HG02973 (cell line): ENCODE measurements around the gene BARX2.

Experiments
- ATAC-seq: cut with Tn5 transposase; IDR thresholded peaks from one replicate; pipeline ENCODE4 v1.9.1; 2021; ENCODE audit warnings: moderate library complexity; ENCODE audit not compliant: unreplicated experiment

BARX2 gene

DNA sequence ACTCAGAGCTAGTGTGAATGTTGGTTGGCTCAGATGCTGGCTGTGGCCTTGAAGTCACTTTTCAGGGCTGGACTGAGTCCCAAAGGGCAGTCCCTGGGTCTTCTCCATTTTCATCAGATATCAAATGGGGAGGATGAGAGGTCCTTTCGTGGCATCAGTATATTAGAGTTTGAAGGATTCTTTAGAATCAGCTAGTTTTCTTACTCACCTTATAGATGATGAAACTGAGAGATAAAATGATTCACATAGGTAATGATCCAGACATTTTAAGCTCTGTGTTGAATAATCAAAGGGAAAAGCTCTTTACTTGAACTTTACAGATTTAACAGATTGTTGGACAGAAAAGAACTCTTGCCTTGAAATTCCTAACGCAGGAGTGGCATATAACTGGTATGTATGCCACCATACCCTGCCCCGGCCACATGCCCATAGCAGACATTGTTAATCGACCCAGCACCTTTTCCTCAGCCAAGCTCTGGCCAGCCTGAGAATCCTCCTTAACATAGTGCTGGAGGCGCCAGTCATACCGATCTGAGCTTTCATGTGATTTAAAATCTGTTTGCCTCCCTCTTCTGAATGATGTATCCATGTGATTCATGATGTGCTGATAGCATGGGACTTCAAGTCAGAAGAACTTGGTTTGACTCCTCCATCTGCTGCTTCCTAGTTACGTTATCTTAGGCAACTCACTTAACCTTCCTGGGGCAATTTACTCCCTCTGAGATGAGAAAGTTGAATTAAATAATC is 60.0 kb downstream of the BARX2 start:
- ATAC-seq = no peak

DNA sequence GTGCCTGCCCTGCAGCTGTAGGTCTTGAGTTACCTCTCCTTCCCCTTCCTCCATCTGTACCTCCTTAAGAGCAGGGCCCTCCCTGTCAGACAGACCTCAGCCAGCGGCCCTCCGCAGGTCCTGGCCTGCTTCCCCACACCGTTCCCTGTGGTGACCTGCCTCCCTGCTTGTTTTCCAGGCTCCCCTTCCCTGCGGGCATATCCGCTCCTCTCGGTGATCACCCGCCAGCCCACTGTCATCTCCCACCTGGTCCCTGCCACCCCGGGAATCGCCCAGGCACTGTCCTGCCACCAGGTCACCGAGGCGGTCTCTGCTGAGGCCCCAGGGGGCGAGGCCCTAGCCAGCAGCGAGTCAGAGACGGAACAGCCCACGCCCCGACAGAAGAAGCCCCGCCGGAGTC is 60.9 kb downstream of the BARX2 start:
- no peak for ATAC-seq

DNA sequence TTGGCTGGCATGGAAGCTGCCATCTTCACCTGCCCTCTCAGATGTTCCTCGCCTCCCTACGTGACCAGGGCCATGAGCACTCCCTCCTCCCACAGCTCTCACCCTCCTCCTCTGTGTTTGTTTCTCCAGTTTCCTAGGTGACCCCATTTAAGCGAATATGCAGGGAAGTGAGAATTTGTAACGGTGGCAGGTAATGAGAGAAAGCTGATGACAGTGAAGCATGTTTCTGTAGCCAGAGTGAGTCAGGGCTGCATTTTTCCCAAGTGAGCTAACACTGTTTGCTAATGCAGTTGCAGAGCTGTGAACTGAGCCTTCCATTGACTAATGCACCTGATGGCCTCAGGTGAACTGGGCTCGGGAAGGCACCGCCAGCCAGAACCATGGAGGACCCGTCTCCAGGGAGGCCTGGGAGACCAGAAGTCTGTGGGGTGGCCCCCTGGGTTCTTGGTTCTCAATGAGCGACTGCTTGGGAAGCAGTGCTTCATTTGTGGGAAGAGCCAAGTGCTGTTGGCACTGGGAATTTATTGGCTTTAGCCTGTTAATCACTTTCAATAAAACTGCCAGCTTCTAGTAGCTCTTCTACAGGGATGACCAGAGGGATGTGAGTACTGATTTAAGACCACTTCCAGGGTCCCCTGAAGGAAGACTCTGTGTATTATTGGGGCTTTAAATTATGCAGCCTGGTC is 64.5 kb downstream of the BARX2 start:
- ATAC-seq = no peak

DNA sequence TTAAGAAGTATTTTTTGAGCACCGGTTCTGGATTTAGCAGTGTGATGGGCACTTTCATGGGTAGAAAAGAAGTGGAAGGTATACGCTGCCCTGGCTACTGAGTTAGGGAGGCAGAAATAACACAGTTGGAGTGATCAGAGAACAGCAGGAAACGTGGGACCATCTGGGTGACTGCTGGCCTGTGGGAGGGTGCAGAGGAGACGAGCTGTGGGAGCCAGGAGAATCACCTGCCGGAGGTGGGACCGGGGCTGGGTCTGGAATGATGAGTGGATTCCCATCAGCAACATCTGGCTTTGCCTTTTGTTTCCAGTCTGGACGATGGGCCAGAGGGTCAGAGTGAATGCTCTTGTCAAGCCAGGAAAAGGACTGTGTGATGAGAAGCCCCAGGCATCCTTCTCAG is 66.5 kb downstream of the BARX2 start:
- ATAC-seq = no peak

DNA sequence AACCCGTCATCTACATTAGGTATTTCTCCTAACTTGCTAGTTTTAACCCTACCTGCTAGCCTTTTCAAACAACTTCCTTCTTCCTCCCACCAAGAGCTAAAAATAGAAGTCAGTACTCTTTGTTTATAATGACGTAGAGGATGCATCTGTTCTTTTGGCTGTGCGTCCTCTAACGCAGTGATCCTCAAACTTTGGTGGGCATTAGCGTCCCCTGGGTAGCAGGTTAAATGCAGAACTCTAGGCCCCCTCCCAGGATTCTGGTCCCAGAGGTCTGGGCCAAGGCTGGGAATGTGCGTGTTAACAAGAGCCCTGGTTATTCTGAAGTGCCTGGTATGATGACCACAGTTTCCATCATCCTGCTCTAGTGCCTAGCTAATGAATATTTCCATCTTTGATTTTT is 67.6 kb downstream of the BARX2 start:
- ATAC-seq = no peak

DNA sequence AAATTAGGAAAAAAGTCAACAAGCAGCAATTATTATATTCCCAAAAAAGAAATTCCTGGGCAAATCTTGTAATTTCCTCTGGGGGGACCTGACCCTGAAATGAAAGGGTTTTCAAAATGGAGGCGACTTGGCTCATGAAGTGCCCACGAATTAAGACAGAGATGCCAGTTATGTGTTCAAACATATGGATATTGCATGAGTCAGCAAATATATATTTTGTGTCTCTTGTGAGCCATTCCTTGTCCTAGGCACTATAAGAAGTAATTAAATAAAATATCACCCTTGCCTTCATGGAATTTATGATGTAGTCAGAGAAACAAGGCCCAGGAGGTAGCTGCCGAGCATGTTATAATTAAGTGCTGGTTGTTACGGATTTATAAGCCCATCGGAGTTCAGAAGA is 68.6 kb downstream of the BARX2 start:
- ATAC-seq = no peak

DNA sequence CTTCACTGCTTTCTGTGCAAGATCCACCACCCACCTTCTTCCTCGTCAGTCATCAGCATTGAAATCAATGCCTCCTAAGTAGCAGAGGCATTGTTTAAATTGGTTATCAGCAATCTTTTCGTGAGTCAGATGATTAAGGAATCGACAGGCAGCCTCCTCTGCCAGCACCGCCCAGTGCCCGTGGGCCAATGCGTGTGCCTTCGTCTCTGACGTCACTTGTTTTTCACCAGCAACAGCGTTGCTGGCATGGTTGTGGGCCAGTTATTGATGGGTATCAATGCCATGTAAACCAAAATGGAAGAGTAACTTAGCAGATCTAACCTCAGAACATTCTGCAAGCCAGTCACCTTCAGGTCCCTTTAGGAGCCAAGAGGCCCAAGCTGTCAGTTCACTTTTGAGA is 69.6 kb downstream of the BARX2 start:
- no peak for ATAC-seq

DNA sequence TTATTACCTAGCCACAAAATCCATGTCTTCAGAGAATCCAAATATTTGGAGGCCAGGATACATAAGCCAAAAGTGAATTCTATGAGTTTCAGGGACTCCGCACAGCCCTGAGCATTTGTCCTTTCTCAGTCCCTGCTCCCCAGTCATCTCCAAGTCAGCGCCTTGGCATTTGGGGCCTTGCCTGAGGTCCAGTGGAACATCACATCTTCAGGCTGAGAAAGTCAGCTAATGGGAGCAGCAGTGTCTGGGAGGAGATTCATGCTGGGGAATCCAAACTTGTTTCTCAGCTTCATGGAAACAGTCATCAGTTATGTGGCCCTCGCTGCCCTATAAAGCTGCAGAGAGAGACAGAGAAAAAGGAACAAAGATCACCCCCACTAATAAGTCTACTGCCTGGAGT is 70.9 kb downstream of the BARX2 start:
- no peak for ATAC-seq

DNA sequence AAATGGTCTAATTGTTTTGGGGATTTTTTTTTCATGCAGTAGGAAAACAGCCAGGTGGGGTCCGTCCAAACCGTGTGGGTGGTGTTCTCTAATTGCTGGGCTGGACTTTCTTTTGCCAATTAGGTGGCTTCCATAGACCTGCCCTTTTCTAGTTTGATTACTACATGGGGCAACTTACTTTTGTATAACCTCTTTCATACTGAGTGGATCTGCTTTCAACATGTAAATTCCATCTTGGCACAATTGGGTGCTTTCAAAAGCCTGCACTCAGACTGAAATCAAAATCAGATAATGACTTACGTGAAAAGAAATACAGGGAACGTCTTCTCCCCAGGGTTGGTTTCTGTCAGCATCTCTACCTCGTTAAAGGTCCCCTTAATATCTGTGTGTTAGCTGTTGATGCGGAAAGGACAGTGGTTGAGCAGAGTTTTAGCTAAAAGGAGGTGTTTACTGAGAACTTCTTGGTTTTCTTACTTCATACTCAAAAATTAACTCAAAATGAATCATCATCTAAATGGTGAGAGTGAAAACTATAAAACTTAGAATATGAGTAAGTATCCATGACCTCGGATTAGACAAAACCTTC is 72.1 kb downstream of the BARX2 start:
- no peak for ATAC-seq

DNA sequence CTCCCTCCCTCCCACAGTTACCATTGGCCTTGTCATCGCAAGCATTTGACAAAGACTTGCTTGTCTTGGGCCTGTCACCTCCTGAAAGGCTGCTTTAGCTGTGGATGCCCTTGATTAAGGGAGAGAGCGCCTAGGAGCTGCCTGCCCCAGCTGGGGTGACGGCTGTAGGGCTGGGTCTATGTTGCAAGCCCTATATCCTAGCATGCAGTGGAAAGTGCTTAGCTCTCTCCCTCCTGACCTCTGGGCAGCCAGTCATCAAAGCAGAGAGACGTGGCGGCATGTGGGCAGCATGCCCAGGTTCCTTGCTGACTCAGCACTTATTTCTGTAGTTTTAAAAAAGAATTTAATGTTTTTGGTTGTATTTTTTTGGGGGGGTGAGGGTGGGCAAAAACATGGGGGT is 75.9 kb downstream of the BARX2 start:
- no peak for ATAC-seq

DNA sequence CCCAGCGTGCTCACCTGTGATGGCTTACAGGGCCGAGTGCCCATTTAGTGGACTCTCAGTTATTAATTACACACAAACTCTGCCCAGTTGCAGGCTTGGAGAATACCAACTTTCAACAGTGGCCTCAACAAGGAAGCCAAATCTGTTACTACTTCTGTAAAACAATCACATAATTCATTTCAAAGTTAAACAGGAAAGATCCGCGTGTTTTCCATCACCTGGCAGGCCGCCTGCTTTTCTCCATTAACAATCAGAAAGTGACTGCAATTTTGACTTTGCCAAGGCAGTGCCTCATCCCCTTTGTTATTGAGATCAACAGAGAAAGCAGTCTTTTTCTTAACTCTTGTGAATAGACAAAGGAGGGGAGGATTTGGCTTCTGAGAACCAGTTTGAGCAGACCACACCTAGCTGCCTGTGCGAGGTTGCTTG is 77.7 kb downstream of the BARX2 start:
- no peak for ATAC-seq

DNA sequence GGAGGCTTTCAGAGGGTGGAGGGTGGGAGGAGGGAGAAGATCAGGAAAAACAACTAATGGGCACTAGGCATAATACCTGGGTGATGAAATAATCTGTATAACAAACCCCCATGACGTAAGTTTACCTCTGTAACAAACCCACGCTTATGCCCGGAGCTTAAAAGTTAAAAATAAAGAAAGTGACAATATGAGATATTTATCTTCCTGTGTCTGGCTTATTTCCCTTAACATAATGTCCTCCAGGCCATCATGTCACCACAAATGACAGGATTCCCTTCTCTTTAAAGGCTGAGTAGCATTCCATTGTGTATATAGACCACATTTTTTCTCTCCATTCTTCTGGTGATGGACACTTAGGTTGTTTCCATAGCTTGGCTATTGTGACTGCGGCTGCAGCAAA is 79.5 kb downstream of the BARX2 start:
- ATAC-seq = no peak

DNA sequence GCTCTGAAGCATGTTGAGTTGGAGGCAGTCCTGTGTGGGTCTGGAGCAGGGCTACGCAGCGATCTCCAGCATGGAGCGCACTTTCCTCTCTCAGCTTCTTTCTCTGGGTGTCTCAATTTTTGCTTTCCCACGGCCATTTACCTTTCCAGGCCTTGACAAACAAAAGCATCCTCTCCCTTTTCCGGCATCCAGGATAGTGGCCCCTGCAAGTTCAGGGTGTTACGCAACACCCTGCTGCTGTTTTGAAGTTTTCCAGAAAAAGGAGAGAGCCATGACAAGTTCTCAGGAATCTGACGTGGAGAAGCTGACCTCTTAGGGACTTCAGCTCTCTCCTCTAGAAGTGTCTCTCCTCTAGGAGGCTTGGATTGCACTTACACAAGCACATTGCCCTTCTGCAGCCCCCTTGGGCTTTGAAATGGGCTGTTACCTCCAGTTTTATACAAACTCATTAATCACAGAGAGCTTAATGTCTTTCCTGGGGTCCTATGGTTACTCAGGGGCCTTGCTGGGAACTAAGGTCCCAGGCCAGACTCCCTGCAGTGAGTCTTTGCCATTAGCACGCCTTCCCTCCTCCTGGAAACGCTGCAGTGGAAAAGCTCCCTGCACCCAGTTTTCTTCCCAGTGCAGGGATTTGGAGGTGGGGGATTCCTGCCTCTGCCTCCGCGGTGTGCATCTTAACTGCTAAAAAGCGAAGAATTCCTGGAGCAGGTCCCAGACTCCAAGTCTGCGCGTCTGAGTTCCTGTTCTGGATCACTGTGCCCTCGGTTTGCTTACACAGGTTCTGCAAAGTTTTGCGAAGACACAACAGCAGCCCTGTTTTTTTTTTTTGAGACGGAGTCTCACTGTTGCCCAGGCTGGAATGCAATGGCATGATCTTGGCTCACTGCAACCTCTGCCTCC is 80.4 kb downstream of the BARX2 start:
- ATAC-seq = no peak

DNA sequence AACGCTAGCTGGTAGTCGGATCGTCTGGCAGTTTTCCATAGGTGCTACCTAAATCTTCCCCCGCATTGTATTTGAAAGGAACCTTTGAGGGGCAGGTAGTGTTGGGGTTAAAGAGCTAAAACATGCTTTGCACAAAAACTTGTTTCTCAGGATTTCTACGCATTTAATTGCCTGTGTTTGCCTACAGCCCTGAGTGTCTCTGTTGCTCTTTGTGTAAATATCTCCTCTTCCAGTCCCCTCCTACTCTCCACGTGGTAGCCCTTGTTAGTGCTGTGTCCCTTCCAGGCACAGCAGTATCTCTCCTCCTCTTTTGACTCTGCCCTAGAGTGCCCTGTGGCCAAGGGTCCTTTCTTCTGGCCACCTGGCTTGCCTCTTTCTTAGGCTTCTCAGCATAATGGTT is 81.7 kb downstream of the BARX2 start:
- ATAC-seq = no peak

DNA sequence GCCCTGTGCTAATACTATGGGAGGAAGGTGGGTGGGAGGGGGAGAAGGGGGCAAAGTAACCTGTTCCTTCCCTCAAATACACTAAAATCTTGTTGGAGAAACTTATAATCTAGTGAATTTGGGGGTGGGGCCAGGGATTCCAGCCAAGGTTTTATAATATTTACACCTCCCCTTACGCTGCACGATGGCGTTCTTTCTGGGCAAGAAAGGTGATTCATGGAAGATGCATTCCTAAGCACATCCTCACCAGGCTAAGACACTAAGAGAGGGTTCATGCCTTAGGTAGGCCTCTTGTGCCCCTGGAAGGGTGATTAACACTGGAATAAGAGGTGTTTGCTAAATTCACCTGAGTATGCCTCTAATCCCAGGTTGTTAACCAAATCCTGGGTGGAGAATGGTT is 82.6 kb downstream of the BARX2 start:
- ATAC-seq = no peak

DNA sequence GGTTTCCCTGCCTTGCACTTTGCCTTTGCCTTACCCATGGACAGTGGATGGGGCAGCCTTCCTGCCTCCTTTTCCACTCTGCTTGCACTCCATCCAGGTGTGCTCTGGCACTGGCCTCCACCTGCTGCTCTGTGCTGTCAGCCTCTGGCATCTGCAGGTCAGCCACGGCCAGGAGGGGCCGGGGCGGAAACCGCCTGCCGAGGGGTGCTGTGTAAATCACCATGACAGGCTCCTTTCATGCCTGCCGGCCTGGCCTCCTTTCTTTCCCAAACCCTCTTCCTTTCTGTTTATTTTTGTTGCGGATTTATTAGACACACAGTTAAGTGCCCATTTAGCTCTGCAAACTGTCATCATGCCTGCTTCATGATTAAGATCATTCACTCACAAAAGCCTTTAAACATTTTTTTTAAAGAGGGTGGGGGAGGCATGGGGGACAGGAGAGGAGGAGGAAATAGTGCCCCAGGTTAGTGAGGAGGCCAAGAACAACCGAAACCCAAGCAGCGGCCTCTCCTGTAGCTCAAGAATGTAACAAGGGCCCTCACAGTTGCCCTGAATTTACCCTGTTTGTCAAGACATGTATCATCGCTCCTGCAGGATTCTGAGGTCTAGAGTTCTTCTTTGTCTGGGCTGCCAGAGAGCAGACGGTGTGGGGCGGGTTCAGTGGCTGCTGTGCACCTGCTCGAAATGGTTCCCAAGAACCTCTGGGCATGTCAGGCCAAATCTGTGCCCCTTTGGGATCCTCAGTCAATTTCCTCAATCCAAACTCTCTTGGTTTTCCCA is 83.3 kb downstream of the BARX2 start:
- no peak for ATAC-seq

DNA sequence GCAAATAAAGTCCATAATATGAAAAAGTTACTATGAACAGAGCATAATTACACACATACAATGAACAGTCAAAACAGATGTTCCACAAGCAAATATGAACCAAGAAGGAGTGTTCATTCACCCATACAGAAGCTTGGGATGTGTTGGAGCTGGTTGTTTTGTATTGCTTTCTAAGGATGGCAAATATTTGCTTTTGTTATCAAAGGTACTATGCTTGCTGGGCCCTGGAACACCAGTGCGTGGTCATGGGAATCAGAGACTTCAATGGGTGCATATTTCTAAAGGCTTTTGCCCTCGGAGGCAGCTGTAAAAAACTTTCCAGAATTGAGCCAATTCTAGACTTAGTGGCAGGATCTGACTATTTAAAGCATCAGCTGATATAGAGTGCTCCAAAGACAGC is 85.1 kb downstream of the BARX2 start:
- ATAC-seq = no peak

DNA sequence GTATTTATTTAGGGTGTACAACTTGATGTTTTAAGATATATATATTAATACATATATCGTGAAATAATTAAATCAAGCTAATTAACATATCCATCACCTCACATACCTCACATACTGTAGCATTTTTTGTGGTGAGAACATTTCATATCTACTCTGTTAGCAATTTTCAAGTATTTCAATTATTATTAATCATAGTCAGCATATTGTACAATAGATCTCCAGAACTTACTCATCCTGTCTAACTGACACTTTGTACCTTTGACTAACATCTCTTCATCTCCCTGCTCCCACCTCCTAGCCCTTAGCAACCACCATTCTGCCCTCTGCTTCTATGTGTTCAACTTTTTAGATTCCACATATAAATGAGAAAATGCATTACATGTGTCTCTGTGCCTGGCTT is 108.4 kb downstream of the BARX2 start:
- no peak for ATAC-seq

DNA sequence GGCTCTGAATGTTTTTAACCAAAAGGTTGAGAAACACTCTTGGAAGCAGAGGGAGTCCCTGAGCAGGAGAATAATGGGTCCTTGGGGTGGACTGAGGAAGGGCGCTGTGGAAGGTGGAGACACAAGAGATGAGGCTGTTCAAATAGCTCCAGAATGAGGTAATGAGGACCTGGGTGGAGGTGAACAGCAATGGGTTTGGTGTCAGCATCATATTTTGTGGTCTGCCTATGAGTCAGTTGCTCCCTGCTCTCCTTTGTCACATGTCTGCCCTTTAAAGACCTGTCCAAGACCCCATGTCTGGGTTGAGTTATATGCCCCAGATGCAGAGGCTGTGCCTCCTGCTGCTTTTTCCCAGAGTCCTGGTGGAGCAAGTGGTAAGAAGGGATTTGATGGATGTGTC is 113.6 kb downstream of the BARX2 start:
- ATAC-seq = no peak

DNA sequence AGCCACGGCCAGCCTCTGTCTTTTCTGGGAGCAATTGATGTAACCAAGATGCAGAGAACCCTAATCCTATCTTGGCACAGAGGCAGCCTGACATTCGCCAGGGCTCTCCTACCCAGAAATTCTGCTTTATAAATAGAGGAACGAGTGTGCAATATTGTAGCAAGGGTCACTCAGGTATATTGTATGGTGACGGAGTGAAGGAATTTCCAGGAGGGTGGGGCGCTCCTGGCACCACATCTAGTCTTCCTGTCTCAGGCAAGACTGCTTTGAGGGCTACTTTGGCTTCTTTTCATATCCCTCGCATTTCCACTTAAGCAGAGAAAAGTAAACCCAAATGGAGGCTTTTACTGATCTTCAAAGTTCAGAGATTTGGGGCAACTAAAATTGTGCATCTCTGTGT is 114.4 kb downstream of the BARX2 start:
- no peak for ATAC-seq

DNA sequence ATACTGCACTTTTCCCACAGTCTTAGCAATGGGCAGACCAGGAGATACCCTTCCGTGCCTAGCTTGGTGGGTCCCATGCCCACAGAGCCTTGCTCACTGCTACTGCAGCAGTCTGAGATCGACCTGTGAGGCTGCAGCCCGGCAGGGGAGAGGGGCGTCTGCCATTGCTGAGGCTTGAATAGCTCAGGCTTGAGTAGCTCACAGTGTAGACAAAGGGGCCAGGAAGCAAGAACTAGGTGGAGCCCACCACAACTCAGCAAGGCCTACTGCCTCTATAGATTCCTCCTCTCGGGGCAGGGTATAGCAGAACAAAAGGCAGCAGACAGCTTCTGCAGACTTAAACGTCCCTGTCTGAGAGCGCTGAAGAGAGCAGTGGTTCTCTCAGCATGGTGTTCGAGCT is 118.1 kb downstream of the BARX2 start:
- no peak for ATAC-seq
